Bronchial epithelial cell (primary cell): Measurements from ENCODE around the gene LYPLAL1. TPM values are rescaled to one million over a fixed set of nuclear protein-coding genes. Genes with fewer than 3 reads are reported as not detected.

Experiments
- DNase-seq: peaks from one replicate; pipeline ENCODE4 v3.0.0-alpha.2; 2010; ENCODE audit warnings: low read depth
- FAIRE-seq: peaks from 2 replicates; lab custom pipeline; 2011; peaks lifted over from hg19 to GRCh38; lab: Jason Lieb, UNC
- H3K27me3 ChIP-seq: 2 replicates; pipeline ENCODE4 v1.5.1; 2011; ENCODE audit warnings: low read length; ENCODE audit not compliant: control insufficient read depth, insufficient read depth
- H3K36me3 ChIP-seq: 2 replicates; pipeline ENCODE4 v1.5.1; 2011; ENCODE audit warnings: low read length; ENCODE audit not compliant: control insufficient read depth, insufficient read depth
- H3K4me3 ChIP-seq: 2 replicates; pipeline ENCODE4 v1.5.1; 2011; ENCODE audit warnings: mild to moderate bottlenecking, low read depth, low read length, control low read depth
- CTCF ChIP-seq: IDR thresholded peaks from 2 replicates; pipeline ENCODE4 v1.5.1; 2011; ENCODE audit warnings: mild to moderate bottlenecking, moderate library complexity, low read length, control low read depth, inconsistent platforms; ENCODE audit not compliant: insufficient read depth, severe bottlenecking
- total RNA-seq: library from RNA; depleted of rRNA; stranded (reverse); fragments of >200 nt; gene quantifications from 2 replicates; pipeline ENCODE4 v1.2.1, GENCODE V29; 2014

The LYPLAL1 gene
- total RNA-seq, 1 donor from 2014 or later = 12.1 TPM

GRCh38 chr1:219228058-219228419 lies 54.4 kb downstream of the LYPLAL1 start:
- Histone ChIP-seq H3K27me3 (no peaks in the 10 kb centered on the region), H3K36me3 (no peaks in the 10 kb centered on the region), H3K4me3 (no peak overlapping the region)
- TF ChIP-seq CTCF = no peak
- FAIRE-seq = no peak
- DNase-seq = no peak

GRCh38 chr1:219232890-219233289 lies 59.2 kb downstream of the LYPLAL1 start:
- H3K4me3 ChIP-seq = no peak overlapping the region
- FAIRE-seq (no peak), DNase-seq (no peak)
- H3K27me3 ChIP-seq = no peaks in the 10 kb centered on the region
- TF ChIP-seq CTCF = no peak
- no peaks in the 10 kb centered on the region for H3K36me3 ChIP-seq

- no peak for DNase-seq
- no peak for FAIRE-seq
- no peak overlapping the region for H3K4me3 ChIP-seq
- no peaks in the 10 kb centered on the region for H3K27me3 ChIP-seq
- no peak for TF ChIP-seq CTCF
- no peaks in the 10 kb centered on the region for H3K36me3 ChIP-seq
These were observed 62.3 kb downstream of the LYPLAL1 start for GRCh38 chr1:219235903-219236481.

- TF ChIP-seq CTCF = no peak
- DNase-seq = no peak
- Histone ChIP-seq H3K4me3 (no peak overlapping the region), H3K27me3 (no peaks in the 10 kb centered on the region), H3K36me3 (no peaks in the 10 kb centered on the region)
- FAIRE-seq = no peak
These were observed 63.4 kb downstream of the LYPLAL1 start for GRCh38 chr1:219236933-219237610.

GRCh38 chr1:219239518-219239917 lies 65.8 kb downstream of the LYPLAL1 start:
- FAIRE-seq = no peak

More at GRCh38 chr1:219239518-219239917, 65.8 kb downstream of the LYPLAL1 start:
- DNase-seq = no peak
- no peak for TF ChIP-seq CTCF
- Histone ChIP-seq H3K36me3 (no peaks in the 10 kb centered on the region), H3K4me3 (no peak overlapping the region), H3K27me3 (no peaks in the 10 kb centered on the region)
